H1 (cell line): ENCODE data around the gene CADPS. TPM values are rescaled to one million over a fixed set of nuclear protein-coding genes. Genes with fewer than 3 reads are reported as not detected.

Experiments
- KDM4A ChIP-seq: IDR thresholded peaks from one replicate; pipeline ENCODE4 v1.7.1; 2012; ENCODE audit warnings: low read depth, mild to moderate bottlenecking, moderate library complexity, low read length, inconsistent platforms; ENCODE audit not compliant: severe bottlenecking
- NRF1 ChIP-seq: IDR thresholded peaks from 2 replicates; pipeline ENCODE4 v1.6.1; 2011; ENCODE audit warnings: mild to moderate bottlenecking, low read depth, low read length, improper control_type of control experiment
- RFX5 ChIP-seq: IDR thresholded peaks from 2 replicates; pipeline ENCODE4 v1.6.1; 2011; ENCODE audit warnings: low read depth, low read length, improper control_type of control experiment, borderline replicate concordance
- polyA plus RNA-seq, 7 experiments: library from polyadenylated mRNA; depleted of rRNA in 3 of 7; stranded (reverse) in 5 of 7; unstranded in 2 of 7; fragments of >200 nt in 5 of 7; fragments of 200-250 nt in 2 of 7; gene quantifications; 1 replicate in 5 of 7; 2 replicates in 1 of 7; 4 replicates in 1 of 7; pipeline versions ENCODE4 v1.2.1 to v1.2.3, GENCODE V29; 2011 to 2013; ENCODE audit warnings: missing spikeins in 2 of 7, mixed read lengths in 2 of 7
- total RNA-seq: library from RNA; stranded (reverse); fragmentation: NEBNext Ultra II Directional; extraction: Animal tissue kit (Norgen Biotek cat#: 25700); gene quantifications from 2 replicates; pipeline ENCODE4 v1.2.1, GENCODE V29; 2021
- TF ChIP-seq, protein P1 (sequence below): fragments of 300-600 bp; sonication (generic); IDR thresholded peaks from 2 replicates; pipeline ENCODE4 v1.7.1; 2012; ENCODE audit warnings: low read length, moderate library complexity, mild to moderate bottlenecking, inconsistent platforms; ENCODE audit not compliant: insufficient replicate concordance

Gene CADPS
- total and polyA plus RNA-seq, 2 of the 8 experiments (the other 6 are each of a cell fraction or from before 2014, with no cell fraction given): 7.1 to 10.2 TPM

DNA sequence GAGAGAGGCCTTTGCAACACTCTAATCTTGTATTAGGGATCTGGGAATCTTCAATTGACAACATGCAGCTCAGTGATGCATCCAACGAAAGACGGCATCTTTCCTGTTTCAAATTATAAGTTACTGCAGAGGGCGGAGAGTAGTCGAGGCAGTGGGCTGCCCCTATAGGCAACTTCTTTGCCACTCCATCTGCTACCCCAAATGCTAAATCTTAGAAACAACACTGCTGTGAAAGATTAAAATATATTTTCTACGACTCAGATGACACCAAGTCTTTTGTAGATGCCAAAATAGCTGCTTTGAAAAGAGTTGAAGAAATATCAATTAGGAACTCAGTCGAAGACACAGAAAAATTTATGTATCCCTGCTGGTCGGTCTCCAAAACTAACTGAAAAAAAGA, 340.9 kb downstream of the CADPS start (continued):
- TF ChIP-seq, protein P1, sequence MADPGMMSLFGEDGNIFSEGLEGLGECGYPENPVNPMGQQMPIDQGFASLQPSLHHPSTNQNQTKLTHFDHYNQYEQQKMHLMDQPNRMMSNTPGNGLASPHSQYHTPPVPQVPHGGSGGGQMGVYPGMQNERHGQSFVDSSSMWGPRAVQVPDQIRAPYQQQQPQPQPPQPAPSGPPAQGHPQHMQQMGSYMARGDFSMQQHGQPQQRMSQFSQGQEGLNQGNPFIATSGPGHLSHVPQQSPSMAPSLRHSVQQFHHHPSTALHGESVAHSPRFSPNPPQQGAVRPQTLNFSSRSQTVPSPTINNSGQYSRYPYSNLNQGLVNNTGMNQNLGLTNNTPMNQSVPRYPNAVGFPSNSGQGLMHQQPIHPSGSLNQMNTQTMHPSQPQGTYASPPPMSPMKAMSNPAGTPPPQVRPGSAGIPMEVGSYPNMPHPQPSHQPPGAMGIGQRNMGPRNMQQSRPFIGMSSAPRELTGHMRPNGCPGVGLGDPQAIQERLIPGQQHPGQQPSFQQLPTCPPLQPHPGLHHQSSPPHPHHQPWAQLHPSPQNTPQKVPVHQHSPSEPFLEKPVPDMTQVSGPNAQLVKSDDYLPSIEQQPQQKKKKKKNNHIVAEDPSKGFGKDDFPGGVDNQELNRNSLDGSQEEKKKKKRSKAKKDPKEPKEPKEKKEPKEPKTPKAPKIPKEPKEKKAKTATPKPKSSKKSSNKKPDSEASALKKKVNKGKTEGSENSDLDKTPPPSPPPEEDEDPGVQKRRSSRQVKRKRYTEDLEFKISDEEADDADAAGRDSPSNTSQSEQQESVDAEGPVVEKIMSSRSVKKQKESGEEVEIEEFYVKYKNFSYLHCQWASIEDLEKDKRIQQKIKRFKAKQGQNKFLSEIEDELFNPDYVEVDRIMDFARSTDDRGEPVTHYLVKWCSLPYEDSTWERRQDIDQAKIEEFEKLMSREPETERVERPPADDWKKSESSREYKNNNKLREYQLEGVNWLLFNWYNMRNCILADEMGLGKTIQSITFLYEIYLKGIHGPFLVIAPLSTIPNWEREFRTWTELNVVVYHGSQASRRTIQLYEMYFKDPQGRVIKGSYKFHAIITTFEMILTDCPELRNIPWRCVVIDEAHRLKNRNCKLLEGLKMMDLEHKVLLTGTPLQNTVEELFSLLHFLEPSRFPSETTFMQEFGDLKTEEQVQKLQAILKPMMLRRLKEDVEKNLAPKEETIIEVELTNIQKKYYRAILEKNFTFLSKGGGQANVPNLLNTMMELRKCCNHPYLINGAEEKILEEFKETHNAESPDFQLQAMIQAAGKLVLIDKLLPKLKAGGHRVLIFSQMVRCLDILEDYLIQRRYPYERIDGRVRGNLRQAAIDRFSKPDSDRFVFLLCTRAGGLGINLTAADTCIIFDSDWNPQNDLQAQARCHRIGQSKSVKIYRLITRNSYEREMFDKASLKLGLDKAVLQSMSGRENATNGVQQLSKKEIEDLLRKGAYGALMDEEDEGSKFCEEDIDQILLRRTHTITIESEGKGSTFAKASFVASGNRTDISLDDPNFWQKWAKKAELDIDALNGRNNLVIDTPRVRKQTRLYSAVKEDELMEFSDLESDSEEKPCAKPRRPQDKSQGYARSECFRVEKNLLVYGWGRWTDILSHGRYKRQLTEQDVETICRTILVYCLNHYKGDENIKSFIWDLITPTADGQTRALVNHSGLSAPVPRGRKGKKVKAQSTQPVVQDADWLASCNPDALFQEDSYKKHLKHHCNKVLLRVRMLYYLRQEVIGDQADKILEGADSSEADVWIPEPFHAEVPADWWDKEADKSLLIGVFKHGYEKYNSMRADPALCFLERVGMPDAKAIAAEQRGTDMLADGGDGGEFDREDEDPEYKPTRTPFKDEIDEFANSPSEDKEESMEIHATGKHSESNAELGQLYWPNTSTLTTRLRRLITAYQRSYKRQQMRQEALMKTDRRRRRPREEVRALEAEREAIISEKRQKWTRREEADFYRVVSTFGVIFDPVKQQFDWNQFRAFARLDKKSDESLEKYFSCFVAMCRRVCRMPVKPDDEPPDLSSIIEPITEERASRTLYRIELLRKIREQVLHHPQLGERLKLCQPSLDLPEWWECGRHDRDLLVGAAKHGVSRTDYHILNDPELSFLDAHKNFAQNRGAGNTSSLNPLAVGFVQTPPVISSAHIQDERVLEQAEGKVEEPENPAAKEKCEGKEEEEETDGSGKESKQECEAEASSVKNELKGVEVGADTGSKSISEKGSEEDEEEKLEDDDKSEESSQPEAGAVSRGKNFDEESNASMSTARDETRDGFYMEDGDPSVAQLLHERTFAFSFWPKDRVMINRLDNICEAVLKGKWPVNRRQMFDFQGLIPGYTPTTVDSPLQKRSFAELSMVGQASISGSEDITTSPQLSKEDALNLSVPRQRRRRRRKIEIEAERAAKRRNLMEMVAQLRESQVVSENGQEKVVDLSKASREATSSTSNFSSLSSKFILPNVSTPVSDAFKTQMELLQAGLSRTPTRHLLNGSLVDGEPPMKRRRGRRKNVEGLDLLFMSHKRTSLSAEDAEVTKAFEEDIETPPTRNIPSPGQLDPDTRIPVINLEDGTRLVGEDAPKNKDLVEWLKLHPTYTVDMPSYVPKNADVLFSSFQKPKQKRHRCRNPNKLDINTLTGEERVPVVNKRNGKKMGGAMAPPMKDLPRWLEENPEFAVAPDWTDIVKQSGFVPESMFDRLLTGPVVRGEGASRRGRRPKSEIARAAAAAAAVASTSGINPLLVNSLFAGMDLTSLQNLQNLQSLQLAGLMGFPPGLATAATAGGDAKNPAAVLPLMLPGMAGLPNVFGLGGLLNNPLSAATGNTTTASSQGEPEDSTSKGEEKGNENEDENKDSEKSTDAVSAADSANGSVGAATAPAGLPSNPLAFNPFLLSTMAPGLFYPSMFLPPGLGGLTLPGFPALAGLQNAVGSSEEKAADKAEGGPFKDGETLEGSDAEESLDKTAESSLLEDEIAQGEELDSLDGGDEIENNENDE: no peak
- TF ChIP-seq RFX5 (no peak), KDM4A (no peak), NRF1 (no peak)
- TF ChIP-seq, all 59 proteins: peak for 0
